ENCODE measurements around the gene ULBP3. TPM values are rescaled to one million over a fixed set of nuclear protein-coding genes. Genes with fewer than 3 reads are reported as not detected.

The ULBP3 gene
- total and polyA plus RNA-seq, 12 donors: 0.52 to 2.1 (median 1.1) TPM; not detected in 1

GRCh38 chr6:150053450-150053849, 15.5 kb downstream of the ULBP3 start:
- intact Hi-C loops (cut with DNase I): no loop called here
- TF ChIP-seq CTCF (IDR thresholded peaks at IDR 0.05): no peak
- ATAC-seq (no peak), DNase-seq (no peak)
- WGBS, 2 donors: 76 to 77% methylated on average over 11 of the region's 11 CpGs
- Histone ChIP-seq H3K9me3 (no peaks in the 10 kb centered on the region), H3K27me3 (peaks cover 0 to 77% (median 44%) of the 10 kb centered on the region in 7 donors), H3K27ac (no peak overlapping the region), H3K36me3 (no peaks in the 10 kb centered on the region), H3K4me1 (no peaks in the 10 kb centered on the region), H3K4me3 (no peak overlapping the region)

- H3K4me3 ChIP-seq: no peak overlapping the region
- TF ChIP-seq CTCF (IDR thresholded peaks at IDR 0.05): no peak
- WGBS, 2 donors: 39 to 45% methylated on average over 4 of the region's 4 CpGs
- no peaks in the 10 kb centered on the region for H3K9me3 ChIP-seq
- no peak overlapping the region for H3K27ac ChIP-seq
- intact Hi-C loops (cut with DNase I): no loop called here
- H3K4me1 ChIP-seq: no peaks in the 10 kb centered on the region
- H3K27me3 ChIP-seq: peaks cover 0 to 76% (median 35%) of the 10 kb centered on the region in 7 donors
- H3K36me3 ChIP-seq: no peaks in the 10 kb centered on the region
- DNase-seq (no peak), ATAC-seq (no peak)
These were observed 18.1 kb downstream of the ULBP3 start for GRCh38 chr6:150050846-150051245.

- intact Hi-C loops (cut with DNase I): no loop called here
- H3K27me3 ChIP-seq: peaks cover 0 to 72% (median 25%) of the 10 kb centered on the region in 7 donors
These were observed 20.8 kb downstream of the ULBP3 start for GRCh38 chr6:150048099-150048498.

GRCh38 chr6:150046943-150047342, 22.0 kb downstream of the ULBP3 start:
- no peaks in the 10 kb centered on the region for H3K4me1 ChIP-seq
- ATAC-seq (no peak), DNase-seq (no peak)
- no peak for TF ChIP-seq CTCF (IDR thresholded peaks at IDR 0.05)
- H3K4me3 ChIP-seq: no peak overlapping the region
- no peaks in the 10 kb centered on the region for H3K36me3 ChIP-seq
- H3K27me3 ChIP-seq: peaks cover 0 to 63% (median 22%) of the 10 kb centered on the region in 7 donors
- 91 to 100% methylated on average over 1 of the region's 1 CpG for WGBS, 2 donors
- no peak overlapping the region for H3K27ac ChIP-seq
- intact Hi-C loops (cut with DNase I): no loop called here
- no peaks in the 10 kb centered on the region for H3K9me3 ChIP-seq

More at GRCh38 chr6:150048099-150048498, 20.8 kb downstream of the ULBP3 start:
- ATAC-seq: no peak
- TF ChIP-seq CTCF (IDR thresholded peaks at IDR 0.05): no peak
- Histone ChIP-seq H3K27ac (no peak overlapping the region), H3K4me1 (no peaks in the 10 kb centered on the region), H3K4me3 (no peak overlapping the region), H3K36me3 (no peaks in the 10 kb centered on the region), H3K9me3 (no peaks in the 10 kb centered on the region)
- no peak for DNase-seq
- 74 to 78% methylated on average over 4 of the region's 4 CpGs for WGBS, 2 donors

Data from heart right ventricle (tissue), 16 donors.